A673 (cell line): ENCODE measurements around the gene PTGES3L.
"Not testable (repeated sequence)": the region's sequence is repeated elsewhere in the genome, so short reads cannot be mapped to it uniquely, and the experiment has no call there.

Experiments used
- CTCF ChIP-seq: fragments of 300-800, 200-600 bp; sonication (generic); conservative IDR thresholded peaks from 2 replicates; pipeline ENCODE4 v1.5.1; 2017; ENCODE audit warnings: low read depth, mild to moderate bottlenecking, antibody characterized with exemption, low read length, moderate library complexity, mixed read lengths
- EZH2 ChIP-seq: fragments of 200-600 bp; sonication (generic); IDR thresholded peaks from 2 replicates; pipeline ENCODE4 v1.6.1; 2017; ENCODE audit warnings: borderline replicate concordance, low read depth, mild to moderate bottlenecking, mixed read lengths, antibody characterized with exemption, low read length; ENCODE audit not compliant: poor library complexity, severe bottlenecking

GRCh38 chr17:43000894-43001293 lies 21.0 kb upstream of the PTGES3L start:
- not testable (repeated sequence) for TF ChIP-seq CTCF, EZH2
